Measurements from ENCODE around the gene RAB3C. TPM values are rescaled to one million over a fixed set of nuclear protein-coding genes. Genes with fewer than 3 reads are reported as not detected.

The RAB3C gene
- total RNA-seq, 1 donor from 2014 or later, result 0.47 TPM

- POLR2A ChIA-PET, result interaction anchor here (0.6 kb wide), 1 partner anchor 309 kb away, joined by 5 read pairs; no protein-coding TSS in a partner anchor
- TF ChIP-seq CTCF (IDR thresholded peaks at IDR 0.05), result no peak
- CTCF ChIA-PET, result interaction anchor here (1.0 to 9.5 kb wide), 3 partner anchors 366 to 376 kb away, joined by 3 to 260 read pairs (median 3); no protein-coding TSS in a partner anchor
- Mint-ChIP-seq H3K4me3 (no peak overlapping the region), H3K9me3 (no peaks in the 10 kb centered on the region), H3K4me1 (peaks cover 2% of the 10 kb centered on the region), H3K27ac (no peak overlapping the region), H3K27me3 (no peaks in the 10 kb centered on the region), H3K36me3 (ENCODE audit: low read depth) (no peaks in the 10 kb centered on the region)
- intact Hi-C loops (cut with micrococcal nuclease), result no loop called here
- DNase-seq (no peak), ATAC-seq (ENCODE audit: low read depth) (no peak)
Observed at GRCh38 chr5:58852566-58852965, 269.7 kb downstream of the RAB3C start.

- ChIA-PET CTCF (interaction anchor here (9.5 kb wide), 1 partner anchor 378 kb away, joined by 260 read pairs; no protein-coding TSS in a partner anchor), POLR2A (no interaction called here)
- Mint-ChIP-seq H3K4me1 (peaks cover 2% of the 10 kb centered on the region), H3K36me3 (ENCODE audit: low read depth) (no peaks in the 10 kb centered on the region), H3K4me3 (no peak overlapping the region), H3K27me3 (peaks cover 6% of the 10 kb centered on the region), H3K9me3 (no peaks in the 10 kb centered on the region), H3K27ac (no peak overlapping the region)
- DNase-seq (no peak), ATAC-seq (ENCODE audit: low read depth) (no peak)
- no peak for TF ChIP-seq CTCF (IDR thresholded peaks at IDR 0.05)
- intact Hi-C loops (cut with micrococcal nuclease), result no loop called here
Observed at GRCh38 chr5:58854441-58854840, 271.6 kb downstream of the RAB3C start.

GRCh38 chr5:58855851-58856739, 273.2 kb downstream of the RAB3C start:
- Mint-ChIP-seq H3K27ac (no peak overlapping the region), H3K4me3 (no peak overlapping the region), H3K9me3 (no peaks in the 10 kb centered on the region), H3K27me3 (peaks cover 8% of the 10 kb centered on the region), H3K36me3 (ENCODE audit: low read depth) (no peaks in the 10 kb centered on the region), H3K4me1 (no peaks in the 10 kb centered on the region)
- ChIA-PET POLR2A (no interaction called here), CTCF (no interaction called here)
- TF ChIP-seq CTCF (IDR thresholded peaks at IDR 0.05), result no peak
- intact Hi-C loops (cut with micrococcal nuclease), result no loop called here
- ATAC-seq (ENCODE audit: low read depth), result no peak
- DNase-seq, result no peak

GRCh38 chr5:58857609-58858008, 274.7 kb downstream of the RAB3C start:
- TF ChIP-seq CTCF (IDR thresholded peaks at IDR 0.05), result no peak
- Mint-ChIP-seq H3K27ac (no peak overlapping the region), H3K4me1 (no peaks in the 10 kb centered on the region), H3K9me3 (no peaks in the 10 kb centered on the region), H3K4me3 (no peak overlapping the region), H3K36me3 (ENCODE audit: low read depth) (no peaks in the 10 kb centered on the region), H3K27me3 (peaks cover 8% of the 10 kb centered on the region)
- CTCF ChIA-PET, result interaction anchor here (1.3 kb wide), 1 partner anchor 35 kb away, joined by 3 read pairs; no protein-coding TSS in a partner anchor
- POLR2A ChIA-PET, result no interaction called here
- intact Hi-C loops (cut with micrococcal nuclease), result no loop called here
- DNase-seq (no peak), ATAC-seq (ENCODE audit: low read depth) (no peak)

- POLR2A ChIA-PET, result no interaction called here
- Mint-ChIP-seq H3K9me3 (no peaks in the 10 kb centered on the region), H3K27me3 (peaks cover 8% of the 10 kb centered on the region), H3K4me3 (no peak overlapping the region), H3K36me3 (ENCODE audit: low read depth) (no peaks in the 10 kb centered on the region), H3K27ac (no peak overlapping the region), H3K4me1 (no peaks in the 10 kb centered on the region)
- no peak for TF ChIP-seq CTCF (IDR thresholded peaks at IDR 0.05)
- intact Hi-C loops (cut with micrococcal nuclease), result no loop called here
- DNase-seq (no peak), ATAC-seq (ENCODE audit: low read depth) (no peak)
- CTCF ChIA-PET, result interaction anchor here (1.3 to 1.4 kb wide), 2 partner anchors 11 to 14 kb away, joined by 3 to 4 read pairs; no protein-coding TSS in a partner anchor
Observed at GRCh38 chr5:58860680-58861079, 277.8 kb downstream of the RAB3C start.

Measured in activated B cell treated with CpG ODN at 0.5 μM for 24 hours (primary cell).